ENCODE results near the gene SATB2.

The SATB2 gene

DNA sequence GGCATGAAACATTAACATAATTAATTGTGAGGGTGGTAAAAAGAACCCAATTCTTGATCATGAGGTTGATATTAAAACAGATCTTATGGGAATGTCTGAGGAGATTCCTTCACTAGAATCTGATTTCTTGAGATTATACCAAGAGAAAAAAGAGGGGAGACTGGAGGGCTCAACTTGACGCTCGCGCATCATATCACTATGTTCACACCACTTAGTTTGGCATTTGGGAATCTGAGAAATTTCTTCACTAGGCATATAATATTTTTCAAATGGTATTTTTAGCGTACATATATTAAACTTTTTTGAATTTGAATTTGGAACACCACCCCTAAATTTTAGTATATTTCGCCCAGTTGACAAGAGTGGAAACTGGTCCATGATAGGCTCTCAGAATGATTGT lies 140.1 kb downstream of the SATB2 start:
- no peak for DNase-seq

DNA sequence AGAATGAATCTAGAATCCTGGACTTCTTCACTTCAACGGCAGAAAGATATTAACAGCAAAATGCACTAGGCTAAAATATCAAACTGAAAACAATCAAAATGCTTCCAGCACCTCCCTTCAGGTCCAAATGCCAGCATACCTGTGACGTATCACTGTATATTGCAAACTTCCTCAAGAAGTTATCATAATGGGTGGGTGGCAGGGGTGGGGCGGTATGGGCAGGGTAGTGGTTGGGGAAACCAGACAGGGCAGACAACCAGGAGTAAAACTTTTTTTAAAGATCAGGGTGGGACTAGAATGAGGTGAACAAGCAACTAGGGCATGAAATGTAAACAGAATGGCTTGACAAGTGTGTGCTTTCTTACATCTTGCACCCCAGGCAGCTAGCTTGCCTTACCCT lies 140.9 kb downstream of the SATB2 start:
- no peak for DNase-seq

DNA sequence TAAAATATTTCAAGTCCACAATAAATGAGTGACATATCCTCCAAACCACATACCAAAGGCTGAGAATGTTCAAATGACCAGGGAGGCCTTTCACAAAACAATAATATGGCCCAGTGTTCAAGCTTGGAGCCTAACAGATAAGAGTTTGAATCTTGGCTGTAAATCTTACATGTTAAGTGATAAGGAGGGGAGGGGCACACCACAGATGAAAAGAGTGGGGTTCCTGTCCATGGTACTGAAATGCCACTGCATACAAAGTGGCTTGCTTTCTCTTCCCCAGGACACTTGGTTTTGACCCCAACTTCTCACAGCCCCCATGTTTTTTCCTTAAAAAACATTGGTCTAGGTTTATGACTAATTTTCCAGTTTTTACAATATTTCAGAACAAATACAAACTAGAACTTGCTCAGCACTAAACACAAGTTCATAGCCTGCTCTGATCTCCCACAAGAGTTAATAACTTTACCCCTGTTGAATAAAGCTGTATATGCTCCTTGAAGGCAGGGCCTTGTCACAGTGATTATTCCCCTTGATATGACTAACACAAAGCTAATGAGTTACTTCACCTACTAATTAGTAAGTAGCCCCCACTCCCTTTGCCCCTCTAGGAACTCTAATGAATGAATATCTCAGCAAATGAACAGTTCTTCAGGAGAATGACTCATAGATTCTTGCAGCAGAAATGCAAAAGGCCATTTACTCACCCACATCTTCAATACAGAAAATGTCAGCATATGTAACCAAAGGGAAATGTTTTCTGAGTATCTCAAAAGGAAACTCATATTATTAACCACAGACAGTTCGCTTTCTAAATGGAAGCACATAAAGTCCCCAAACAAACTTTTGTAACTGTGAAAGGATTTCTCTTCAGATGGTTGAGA lies 142.2 kb downstream of the SATB2 start:
- DNase-seq, result no peak

DNA sequence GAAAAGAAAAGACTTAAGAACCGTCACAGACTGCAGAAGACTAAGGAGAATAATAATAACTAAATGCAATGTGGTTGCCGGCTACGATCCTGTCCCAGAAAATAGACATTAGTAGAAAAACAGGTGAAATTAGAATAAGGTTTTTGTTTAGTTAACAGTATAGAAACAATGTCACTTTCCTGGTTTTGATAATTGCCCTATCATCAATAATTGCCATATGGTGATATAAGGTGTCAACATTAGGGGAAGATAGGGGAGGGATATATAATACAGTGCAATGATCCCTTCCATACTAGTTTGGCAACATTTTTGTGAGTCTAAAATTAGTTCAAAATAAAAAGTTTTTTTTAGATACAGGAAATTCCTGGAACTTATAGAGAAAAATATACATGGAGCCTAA lies 144.8 kb downstream of the SATB2 start:
- no peak for DNase-seq

DNA sequence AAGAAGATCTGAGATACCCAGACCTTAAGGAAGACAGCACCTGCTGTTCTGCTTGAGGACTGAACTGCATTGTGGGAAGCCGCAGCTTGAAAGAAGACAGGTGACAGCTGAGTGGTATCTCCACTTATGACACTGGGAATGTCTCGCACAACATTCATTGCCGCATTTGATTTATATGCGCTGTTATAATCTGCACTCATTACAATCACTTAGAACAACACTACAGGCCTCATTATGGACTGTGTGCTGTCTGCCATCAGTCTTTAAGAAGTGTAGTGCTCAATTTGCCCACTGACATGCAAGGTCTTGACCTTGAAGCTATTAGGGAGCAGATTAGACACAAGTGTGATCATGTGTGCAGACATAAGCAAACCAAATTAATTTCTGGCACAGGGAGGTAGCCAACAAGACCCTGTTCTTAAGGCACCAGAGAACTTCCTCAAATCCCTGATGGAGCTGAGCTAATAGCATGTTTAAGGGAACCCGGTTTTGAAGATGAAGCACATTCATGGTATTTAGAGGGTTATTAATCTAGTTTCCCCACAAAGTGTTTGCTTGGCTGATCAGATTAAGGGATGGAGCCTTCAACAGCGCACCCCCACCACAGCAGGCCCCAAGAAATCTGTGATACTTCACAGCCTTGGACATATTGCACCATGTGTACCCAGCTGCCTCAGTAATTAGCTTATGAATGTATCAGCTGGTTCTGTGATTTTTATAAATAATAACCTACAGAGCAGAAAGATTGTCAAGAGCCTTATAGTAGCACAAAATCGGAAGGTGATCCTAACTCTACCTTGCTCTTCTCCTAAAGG lies 146.8 kb downstream of the SATB2 start:
- DNase-seq, result no peak

DNA sequence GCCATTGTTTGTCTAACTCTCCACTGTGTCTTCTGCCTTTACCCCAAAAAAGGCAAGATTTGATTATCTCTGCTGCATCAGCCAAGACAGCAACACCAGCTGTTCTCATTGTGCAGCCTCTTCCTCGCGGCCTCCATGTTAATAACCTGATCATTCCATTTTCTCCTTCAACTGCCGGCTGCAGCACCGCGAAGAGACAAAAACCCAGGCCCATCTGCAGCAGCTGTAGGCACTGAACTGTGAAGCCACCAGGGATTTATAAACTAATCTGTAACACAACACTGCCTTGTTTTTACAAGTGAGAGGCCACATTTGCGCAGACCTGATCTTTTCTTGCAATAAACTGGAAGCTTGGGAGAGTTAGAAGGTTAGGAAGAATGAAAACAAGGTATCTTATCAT lies 147.8 kb downstream of the SATB2 start:
- no peak for DNase-seq

DNA sequence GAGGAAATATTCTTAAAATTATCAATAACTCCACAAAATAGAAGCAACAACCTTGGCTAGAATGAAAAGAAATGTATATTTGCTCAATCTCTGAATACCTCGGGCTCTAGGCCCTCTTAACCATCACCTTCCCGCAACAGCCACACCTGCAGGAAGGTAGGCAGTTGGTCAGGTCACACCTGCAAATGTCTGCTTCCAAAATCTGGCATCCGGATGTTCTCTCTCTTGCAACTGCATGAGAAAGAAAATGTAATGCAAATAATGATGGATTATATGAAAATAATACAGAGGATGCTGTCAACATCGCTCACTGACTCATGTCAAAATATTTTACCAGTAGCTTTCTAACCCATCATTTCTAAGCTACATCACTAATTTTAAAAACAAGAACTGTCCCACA lies 148.3 kb downstream of the SATB2 start:
- no peak for DNase-seq

DNA sequence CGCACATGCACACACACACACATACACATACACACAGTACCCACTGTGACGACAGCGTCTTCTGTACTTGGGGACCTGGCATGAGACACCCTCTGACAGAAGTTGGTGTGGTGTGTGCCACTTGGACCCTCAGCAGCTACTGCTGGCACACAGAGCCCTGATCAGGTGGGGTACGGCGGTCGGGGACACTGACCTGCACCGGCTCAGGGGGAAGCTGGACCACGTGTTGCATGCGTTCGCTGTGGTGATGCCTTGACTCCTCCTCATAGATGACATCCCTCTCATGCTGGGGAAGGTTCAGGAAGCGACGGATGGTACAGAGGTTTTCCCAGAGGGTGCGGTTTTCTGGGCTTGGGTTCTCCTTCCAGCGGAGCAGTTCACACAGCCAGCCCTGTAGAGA lies 149.2 kb downstream of the SATB2 start:
- no peak for DNase-seq

DNA sequence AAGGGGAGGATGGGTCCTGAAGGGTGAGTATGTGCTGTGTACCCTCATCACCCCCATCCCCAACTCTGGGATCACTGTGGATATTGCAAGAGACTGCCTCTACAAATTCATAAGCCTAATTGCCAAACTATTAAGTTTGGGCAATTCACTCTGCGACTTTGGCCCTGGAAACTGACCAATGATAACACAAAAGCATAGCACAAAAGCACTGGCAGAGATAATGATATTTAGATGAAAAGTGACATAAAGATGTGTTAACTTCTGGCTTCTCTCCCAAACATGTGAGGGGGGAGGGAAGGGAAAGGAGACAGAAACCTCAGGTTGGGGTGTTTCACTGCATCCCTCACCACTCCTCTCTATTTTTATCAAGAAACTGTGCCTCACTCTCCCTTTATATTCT lies 150.3 kb downstream of the SATB2 start:
- no peak for DNase-seq

DNA sequence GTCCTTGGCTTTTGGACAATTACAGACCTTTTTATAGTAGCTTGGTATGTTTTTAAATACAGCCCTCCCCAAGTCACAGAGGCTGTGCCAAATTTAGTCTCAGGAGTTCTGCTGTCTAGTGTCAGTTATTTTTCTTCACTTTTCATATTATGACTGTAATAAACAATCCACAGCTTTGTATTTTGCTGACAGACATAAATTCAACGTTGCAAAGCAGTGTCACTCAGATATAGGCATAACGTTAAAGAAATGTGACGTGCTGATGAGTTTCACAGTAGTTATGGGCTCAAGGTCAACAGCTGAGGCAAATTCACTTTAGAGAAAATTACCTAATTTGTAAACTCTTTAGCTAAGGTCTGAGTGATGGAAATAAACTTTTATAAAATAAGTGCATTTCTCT lies 151.6 kb downstream of the SATB2 start:
- DNase-seq, result no peak

DNA sequence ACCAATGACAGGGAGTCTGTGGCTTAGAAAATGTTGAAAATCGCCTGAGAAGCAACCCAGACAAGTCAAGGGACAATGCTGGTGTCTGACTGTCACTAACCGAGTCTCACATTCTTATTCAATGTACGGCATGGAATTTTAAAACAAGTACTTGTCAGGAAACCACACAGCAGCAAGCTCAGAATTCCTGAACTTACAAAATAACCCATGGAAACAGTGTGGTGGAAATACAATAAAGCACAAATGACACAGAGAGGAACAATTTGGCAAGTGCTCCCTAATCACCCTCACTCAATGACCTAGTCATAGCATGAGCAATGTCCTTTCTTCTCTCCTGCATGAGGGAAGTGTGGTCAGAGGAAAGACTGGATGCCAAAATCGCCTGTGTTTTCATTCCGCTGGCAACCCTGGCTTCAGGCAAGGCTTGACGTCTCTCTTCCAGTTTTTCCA lies 154.0 kb downstream of the SATB2 start:
- no peak for DNase-seq

DNA sequence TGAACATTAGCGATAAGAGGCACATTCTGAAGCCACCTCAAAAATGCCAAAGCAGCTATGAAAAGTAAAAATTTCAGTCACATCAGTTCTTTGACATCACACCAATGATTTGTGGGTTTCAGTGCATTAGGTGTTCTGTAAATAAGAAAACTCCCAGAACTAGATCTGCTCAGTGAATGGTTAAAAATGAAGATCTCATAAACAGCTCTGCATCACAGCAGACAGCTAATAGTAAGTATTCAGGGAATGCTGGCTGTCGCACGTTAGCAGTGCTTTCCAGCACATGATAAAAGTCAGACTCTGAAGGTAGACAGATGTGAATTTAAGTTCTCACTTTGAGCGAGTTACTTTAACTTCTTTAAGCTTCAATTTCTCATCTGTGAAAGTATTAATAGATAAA lies 154.9 kb downstream of the SATB2 start:
- DNase-seq, result no peak

DNA sequence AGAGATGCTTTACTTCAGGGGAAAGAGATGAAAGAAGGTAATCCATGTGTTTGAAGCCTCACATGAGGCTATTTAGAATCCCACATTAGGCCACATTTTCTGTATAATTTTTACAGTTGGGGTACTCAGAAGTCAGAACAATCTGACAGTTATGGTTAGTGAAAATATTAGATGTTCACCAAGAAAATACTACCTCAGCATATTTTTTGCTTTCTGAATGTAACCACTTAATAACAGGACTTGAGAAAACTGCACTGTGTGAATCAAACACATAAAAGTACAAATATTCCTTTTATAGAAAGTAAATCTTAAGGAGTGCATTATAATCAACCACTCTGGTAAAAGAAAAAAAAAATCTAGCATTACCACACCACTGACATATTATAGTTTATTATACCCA lies 169.3 kb downstream of the SATB2 start:
- DNase-seq, result no peak

DNA sequence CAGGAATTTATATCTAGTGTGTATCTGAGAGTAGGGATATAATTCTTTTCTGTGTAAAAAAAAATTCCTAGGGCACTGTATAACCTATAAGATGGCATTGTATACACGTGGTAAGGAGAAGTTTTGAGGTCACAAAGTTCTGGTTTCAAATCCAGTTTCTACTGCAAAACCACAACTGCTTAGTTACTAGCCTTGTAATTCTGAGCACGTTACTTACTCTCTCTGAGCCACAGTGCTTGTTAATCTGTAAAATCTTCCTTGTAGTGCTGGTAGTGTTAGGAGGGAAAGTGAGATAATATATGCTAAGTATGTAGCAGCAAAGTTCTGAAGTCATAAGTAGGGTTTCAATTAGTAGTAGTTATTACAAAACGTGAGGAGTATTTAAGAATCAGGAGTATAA lies 175.4 kb downstream of the SATB2 start:
- no peak for DNase-seq

DNA sequence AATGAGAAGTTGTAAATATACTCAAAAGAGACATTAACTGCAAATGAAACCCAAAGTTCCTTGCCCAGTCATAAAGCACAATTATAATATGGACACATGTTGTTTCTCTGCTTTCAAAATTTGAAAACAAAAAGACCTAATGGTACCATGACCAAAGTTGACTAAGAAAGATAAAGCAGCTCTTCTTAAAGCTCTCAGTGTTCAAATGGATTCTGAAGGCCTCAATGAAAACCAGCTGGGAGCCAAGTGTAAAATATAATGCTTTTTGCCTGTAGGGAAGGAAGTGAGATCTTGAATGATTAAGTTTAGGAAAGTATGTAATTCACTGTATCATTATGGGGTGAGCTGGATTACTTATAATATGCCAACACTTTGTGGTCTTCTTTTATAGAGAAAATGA lies 178.6 kb downstream of the SATB2 start:
- DNase-seq, result no peak

DNA sequence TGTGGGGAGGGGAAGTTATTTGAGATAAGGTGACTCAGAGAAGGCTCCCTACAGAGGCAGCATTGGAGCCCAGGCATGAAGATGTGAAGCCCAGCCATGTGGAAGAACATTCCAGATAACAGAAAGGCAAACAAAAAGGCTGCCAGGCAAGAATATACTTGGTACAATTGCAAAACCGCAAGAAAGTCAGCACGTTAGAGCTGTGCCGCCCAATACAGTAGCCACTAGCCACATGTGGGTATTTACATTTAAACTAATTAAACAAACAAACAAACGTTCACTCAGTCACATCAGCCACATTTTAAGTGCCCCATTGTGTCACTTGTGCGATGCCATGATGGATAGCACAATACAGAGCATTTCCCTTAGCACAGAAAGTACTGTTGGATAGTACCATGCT lies 179.6 kb downstream of the SATB2 start:
- no peak for DNase-seq

DNA sequence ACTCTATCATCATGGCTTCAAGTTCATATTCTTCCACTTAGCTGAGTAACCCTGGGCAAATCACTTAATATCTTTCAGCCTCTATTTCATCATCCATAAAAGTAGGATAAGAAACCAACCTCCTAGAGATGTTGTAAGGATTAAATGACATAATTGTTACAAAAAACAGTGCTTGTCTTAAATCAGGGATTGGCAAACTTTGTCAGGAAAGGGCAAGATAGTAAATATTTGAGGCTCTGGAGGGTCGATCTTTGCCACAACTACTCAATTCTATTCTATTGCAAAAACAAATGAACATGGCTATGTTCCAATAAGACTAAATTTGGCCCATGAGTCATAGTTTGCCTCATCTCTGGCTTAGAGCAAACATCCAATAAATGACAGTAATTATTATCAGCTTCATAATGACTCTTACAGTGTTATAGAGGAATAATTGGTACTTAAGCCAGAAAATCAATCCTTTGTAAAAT lies 184.7 kb downstream of the SATB2 start:
- no peak for DNase-seq

DNA sequence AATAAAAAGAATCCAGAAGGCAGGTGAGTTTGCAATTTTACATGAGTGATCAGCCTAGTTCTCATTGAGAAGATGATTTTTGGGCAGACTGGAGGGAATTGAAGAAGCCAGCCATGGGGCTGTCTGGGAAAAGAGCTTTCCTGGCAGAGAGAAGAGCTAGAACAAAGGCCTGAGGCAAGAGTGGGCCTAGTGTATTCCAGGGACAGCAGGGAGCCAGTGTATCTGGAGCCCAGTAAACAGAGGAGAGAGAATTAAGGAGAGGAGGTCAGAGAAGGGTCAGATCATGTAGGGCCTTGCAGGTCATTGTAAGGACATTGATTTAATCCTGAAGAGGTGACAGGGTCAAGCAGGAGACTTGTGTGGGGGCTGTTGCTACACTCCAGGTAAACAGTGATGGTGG lies 195.8 kb downstream of the SATB2 start:
- DNase-seq, result no peak

DNA sequence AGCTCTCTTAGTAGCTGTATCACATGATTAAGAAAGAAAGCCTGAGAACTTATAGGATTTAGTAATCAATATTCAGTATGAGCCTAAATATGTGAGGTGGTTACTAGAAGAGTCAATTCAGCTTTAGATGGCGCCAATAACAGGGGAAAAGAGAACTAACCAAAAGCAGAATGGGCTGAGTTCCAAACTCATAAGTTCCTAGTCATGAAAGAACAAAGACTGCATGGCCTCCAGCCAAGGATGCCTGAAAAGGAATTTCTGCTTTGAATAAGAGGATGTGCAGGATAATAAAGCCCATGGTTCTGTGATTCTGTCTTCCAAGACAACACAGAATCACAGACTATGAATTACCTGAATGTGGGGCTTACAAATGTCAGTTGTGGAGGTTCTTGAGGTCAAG lies 196.5 kb downstream of the SATB2 start:
- no peak for DNase-seq

DNA sequence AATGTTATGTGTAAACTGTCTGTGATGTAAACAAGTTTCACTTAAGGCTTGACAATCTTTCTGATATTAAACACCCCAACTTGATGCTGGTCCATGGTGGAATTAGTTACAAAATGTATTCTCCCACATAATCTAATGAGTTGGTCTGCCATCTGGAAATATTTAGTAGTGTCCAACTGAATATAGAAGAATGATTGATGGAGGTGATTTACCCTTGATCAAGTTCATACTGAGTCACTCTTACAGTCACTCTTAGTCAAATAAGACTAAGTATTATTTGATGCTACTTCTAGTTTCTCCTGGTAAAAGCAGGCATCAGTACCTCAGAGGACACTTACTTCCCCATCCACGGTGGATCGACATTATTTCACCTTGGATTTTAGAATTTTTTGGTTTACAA lies 198.1 kb downstream of the SATB2 start:
- DNase-seq, result no peak

DNA sequence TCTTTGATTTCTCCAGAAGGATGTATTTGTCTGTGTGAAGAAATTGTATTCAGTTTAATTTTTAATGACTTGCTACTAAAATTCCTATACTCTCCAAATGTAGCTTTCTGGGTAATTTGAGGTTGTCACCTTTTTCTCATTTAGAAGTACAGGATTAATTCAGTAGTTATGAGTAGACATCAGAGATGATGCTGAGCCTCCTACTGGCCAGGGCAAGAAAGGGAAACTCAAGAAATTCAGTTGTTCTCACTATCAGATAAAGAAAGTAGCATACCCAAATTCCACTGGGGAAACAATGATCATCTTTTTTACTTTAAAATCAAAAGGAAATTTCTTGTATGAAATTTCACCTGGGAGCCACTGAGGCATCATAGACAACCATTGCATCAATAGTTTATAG lies 199.4 kb downstream of the SATB2 start:
- no peak for DNase-seq

DNA sequence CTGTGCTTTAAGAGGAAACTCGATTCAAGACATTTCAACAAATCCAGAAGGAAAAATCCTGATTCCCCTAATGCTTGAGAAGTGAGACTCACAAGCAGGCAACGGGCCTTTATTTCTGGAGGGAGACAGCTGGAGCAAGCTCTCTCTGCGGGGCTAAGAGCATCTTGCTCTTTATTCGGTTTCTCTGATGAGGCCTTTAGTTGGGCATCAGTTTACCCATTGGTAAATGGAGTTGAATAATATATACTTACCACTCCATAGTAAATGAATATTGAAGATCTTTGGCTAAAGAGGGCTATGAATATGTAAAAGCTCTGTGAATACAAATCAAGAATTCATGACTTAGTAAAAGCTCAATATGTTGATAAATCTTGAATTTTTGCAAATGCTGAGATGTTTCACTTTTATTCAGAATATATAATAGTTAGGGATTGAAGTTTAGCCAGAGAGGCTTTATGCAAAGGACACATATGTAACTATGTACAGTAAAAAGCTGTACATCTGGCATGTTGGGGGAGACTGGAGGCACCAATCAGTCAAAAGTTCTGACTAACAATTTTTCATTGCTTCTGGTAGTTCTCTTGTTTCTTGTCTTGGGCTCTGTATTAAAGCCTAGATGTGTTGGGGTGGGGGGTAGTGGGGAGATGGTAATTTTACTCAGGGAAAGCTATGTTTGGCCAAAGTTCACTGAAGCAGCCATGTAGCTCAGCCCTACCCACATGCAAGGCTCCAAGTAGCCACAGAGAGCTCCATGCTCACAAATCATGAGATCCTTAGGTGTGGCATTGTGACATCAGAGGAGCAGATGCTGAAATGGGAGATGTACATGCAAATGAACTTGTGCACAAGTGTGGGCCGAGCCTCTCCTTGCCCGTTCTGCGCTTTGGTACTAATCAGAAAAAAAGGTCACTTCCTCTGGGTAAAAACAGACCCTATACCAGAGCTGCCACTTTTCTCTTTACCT lies 200.2 kb downstream of the SATB2 start:
- DNase-seq, result no peak

DNA sequence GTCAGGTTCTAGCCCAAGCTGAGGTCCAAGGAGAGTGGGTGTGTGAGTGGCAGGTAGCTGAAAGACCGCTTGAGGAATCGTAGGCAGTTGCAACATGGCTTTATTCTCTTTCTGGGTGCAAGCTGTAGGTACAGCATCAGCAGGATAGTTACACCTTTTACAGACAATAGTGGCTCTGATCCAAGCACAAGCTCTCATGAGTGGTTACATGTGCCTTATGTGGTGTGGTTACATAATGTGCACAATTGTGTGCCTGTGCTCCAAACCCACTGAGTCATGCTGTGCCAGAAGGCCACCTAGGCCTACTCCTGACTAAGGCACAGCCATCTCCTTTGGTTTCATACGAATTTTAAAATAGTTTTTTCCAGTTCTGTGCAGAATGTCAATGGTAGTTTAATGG lies 227.6 kb downstream of the SATB2 start:
- no peak for DNase-seq
